T-cell (primary cell): ENCODE results near the gene NDUFS7. TPM values are rescaled to one million over a fixed set of nuclear protein-coding genes. Genes with fewer than 3 reads are reported as not detected.

ENCODE experiments used
- ATAC-seq, 4 experiments: fragments of 200-7000 bp in 3 of 4; fragments of 150-1000 bp in 1 of 4; cut with Tn5 transposase; replicated peaks in 1 of 4; 1 replicate in 3 of 4; 2 replicates in 1 of 4; pipeline ENCODE4 v1.10.0; 2021; ENCODE audit warnings: moderate library complexity in 3 of 4, mild to moderate bottlenecking in 2 of 4, moderate number of reproducible peaks in 1 of 4
- CTCF ChIA-PET, 2 donors: fragments of 300-600 bp; sonication (Branson Sonifier 250); formaldehyde crosslinking; loops; one replicate each; lab custom pipeline; 2022; ENCODE audit warnings: antibody characterized with exemption in 2 of 2; lab: Charles Lee
- POLR2A ChIA-PET, 2 donors: fragments of 300-600 bp; sonication (Branson Sonifier 250); formaldehyde crosslinking; loops; one replicate each; lab custom pipeline; 2022; ENCODE audit warnings: antibody characterized with exemption in 2 of 2; lab: Charles Lee
- DNase-seq, 35 experiments: peaks; one replicate each; pipeline versions ENCODE4 v3.0.0 to v3.0.0-alpha.2; 2013 to 2023
- H3K27ac ChIP-seq: one replicate; pipeline ENCODE4 v1.5.1; 2013; ENCODE audit warnings: low read length
- H3K27me3 ChIP-seq, 2 experiments: replicated peaks in 1 of 2; 1 replicate in 1 of 2; 2 replicates in 1 of 2; pipeline versions ENCODE4 v1.6.1 to v1.7.0; 2013; ENCODE audit warnings: low read length in 1 of 2, mixed read lengths in 1 of 2; ENCODE audit not compliant: control insufficient read depth in 2 of 2, insufficient read depth in 2 of 2; ENCODE audit errors: extremely low read depth in 1 of 2
- H3K36me3 ChIP-seq, 2 donors: 1 replicate in 1 of 2; 2 replicates in 1 of 2; pipeline versions ENCODE4 v1.6.1 to v1.7.0; 2013; ENCODE audit warnings: low read length in 1 of 2; ENCODE audit not compliant: control insufficient read depth in 2 of 2, insufficient read depth in 1 of 2; ENCODE audit errors: extremely low read depth in 1 of 2
- H3K4me1 ChIP-seq, 2 experiments: 1 replicate in 1 of 2; 2 replicates in 1 of 2; pipeline versions ENCODE4 v1.6.1 to v1.7.0; 2013; ENCODE audit warnings: low read length in 2 of 2, mixed read lengths in 1 of 2; ENCODE audit not compliant: insufficient read depth in 2 of 2, control insufficient read depth in 1 of 2; ENCODE audit errors: extremely low read depth in 1 of 2
- H3K4me3 ChIP-seq, 2 donors: 1 replicate in 1 of 2; 2 replicates in 1 of 2; pipeline versions ENCODE4 v1.5.1 to v1.7.0; 2013; ENCODE audit warnings: mild to moderate bottlenecking in 2 of 2, low read length in 1 of 2, moderate library complexity in 1 of 2; ENCODE audit not compliant: control insufficient read depth in 1 of 2; ENCODE audit errors: extremely low read depth in 1 of 2
- H3K9me3 ChIP-seq: 2 replicates; pipeline ENCODE4 v1.7.0; 2013
- H3K27ac Mint-ChIP-seq, 2 donors: one replicate each; pipeline ENCODE4 v1.8.0; 2020 to 2021; ENCODE audit warnings: mild to moderate bottlenecking in 2 of 2, mixed read lengths in 2 of 2
- H3K27me3 Mint-ChIP-seq, 2 donors: one replicate each; pipeline ENCODE4 v1.8.0; 2021 to 2022; ENCODE audit warnings: mixed read lengths in 2 of 2
- H3K36me3 Mint-ChIP-seq: one replicate; pipeline ENCODE4 v1.8.0; 2021; ENCODE audit warnings: mixed read lengths
- H3K4me1 Mint-ChIP-seq, 3 donors: one replicate each; pipeline ENCODE4 v1.8.0; 2020 to 2022; ENCODE audit warnings: mixed read lengths in 3 of 3, mild to moderate bottlenecking in 1 of 3
- H3K4me3 Mint-ChIP-seq, 3 donors: one replicate each; pipeline ENCODE4 v1.8.0; 2020 to 2022; ENCODE audit warnings: mild to moderate bottlenecking in 3 of 3, mixed read lengths in 3 of 3, moderate library complexity in 3 of 3
- H3K9me3 Mint-ChIP-seq, 3 donors: one replicate each; pipeline ENCODE4 v1.8.0; 2020 to 2022; ENCODE audit warnings: mixed read lengths in 3 of 3
- WGBS: methylation state at CpG from one replicate; pipeline ENCODE4 v1.1.5; 2013; ENCODE audit warnings: missing lambda C conversion rate; ENCODE audit not compliant: insufficient coverage; 5-methylcytosine and 5-hydroxymethylcytosine counted together
- total RNA-seq, 35 experiments: library from RNA in 6 of 35; stranded (reverse) in 6 of 35; fragments of 120-200 nt in 1 of 35; gene quantifications; one replicate each; pipeline versions ENCODE4 v1.2.1 to v1.2.4 and lab custom pipeline; 2013 to 2026

Gene NDUFS7
- total RNA-seq, 5 donors from 2014 or later (not counting 1 experiment from before 2014, with no cell fraction given): 50.3 to 85.5 (median 79.6) TPM

DNA sequence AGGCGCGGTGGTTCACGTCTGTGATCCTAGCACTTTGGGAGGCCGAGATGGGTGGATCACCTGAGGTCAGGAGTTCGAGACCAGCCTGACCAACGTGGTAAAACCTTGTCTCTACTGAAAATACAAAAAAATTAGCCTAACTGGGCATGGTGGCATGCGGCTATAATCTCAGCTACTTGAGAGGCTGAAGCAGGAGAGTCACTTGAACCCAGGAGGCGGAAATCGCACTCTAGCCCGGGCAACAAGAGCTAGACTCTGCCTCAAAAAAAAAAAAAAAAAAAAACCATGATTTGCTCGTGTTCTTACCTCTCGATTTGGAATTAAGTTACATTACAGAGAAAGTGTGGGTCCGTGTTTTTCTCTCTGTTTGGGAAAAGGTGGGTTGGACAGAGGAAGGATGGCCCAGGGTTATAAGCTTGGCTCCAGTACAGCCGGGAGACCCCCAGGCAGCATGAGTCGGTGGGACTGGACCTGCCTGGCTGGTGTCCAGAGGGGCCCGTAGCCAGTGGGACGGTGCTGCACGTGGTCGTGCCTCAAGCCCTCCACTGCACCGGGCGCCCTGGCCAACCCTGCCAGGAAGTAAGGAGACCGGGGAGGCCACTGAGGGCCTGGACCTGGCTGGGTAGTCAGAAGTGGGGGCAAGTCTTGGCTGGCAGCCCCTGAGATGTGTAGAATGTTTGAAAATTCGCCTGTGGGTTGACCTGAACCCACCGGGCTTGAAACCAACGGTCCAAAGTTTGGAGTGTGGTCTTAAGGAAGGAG lies 58.2 kb downstream of the NDUFS7 start:
- ChIA-PET POLR2A (interaction anchor here in 1 of 2 donors (0.6 kb wide), 2 partner anchors 481 to 979 kb away, joined by 3 read pairs; no protein-coding TSS in a partner anchor), CTCF (interaction anchor here in 1 of 2 donors (0.6 kb wide), 1 partner anchor 36 kb away, joined by 3 read pairs; no protein-coding TSS in a partner anchor)
- peaks cover 0 to 11% of the 10 kb centered on the region in 2 experiments for H3K27me3 ChIP-seq
- H3K4me1 Mint-ChIP-seq: peaks cover 24 to 52% (median 34%) of the 10 kb centered on the region in 3 donors
- H3K27ac Mint-ChIP-seq: peak overlapping the region in 1 of 2 donors; percentile 16
- 88% methylated on average over 21 of the region's 25 CpGs for WGBS
- peaks cover 28% of the 10 kb centered on the region for H3K36me3 Mint-ChIP-seq
- H3K4me1 ChIP-seq: peaks cover 2 to 57% of the 10 kb centered on the region in 2 experiments
- H3K27ac ChIP-seq: no peak overlapping the region
- H3K4me3 Mint-ChIP-seq: peak overlapping the region in 2 of 3 donors; percentile 97 to 99
- H3K9me3 Mint-ChIP-seq: no peaks in the 10 kb centered on the region
- H3K4me3 ChIP-seq: no peak overlapping the region
- peaks cover 16 to 28% of the 10 kb centered on the region in 2 donors for H3K36me3 ChIP-seq
- DNase-seq (no peak), ATAC-seq (no peak)
- peaks cover 0 to 5% of the 10 kb centered on the region in 2 donors for H3K27me3 Mint-ChIP-seq
- H3K9me3 ChIP-seq: no peaks in the 10 kb centered on the region

Other genes with a start within 250 kb of the NDUFS7 start
- gene SBNO2, start 209.6 kb upstream of the NDUFS7 start, total RNA-seq: 100 to 1,000 TPM in 3 of 5 donors, 10 to 100 TPM in 2; 90.2 to 115 (median 106) TPM
- 100 to 1,000 TPM in 2 of 5 donors, 10 to 100 TPM in 3; 70.2 to 115 (median 99.5) TPM for gene STK11, start 178.1 kb upstream of the NDUFS7 start, total RNA-seq
- gene CBARP, start 145.9 kb upstream of the NDUFS7 start, total RNA-seq: under 1 TPM in 4 of 5 donors, not detected in 1; 0.08 to 0.36 (median 0.23) TPM
- 100 to 1,000 TPM; 117 to 233 (median 155) TPM for gene ATP5F1D, start 142.2 kb upstream of the NDUFS7 start, total RNA-seq
- gene MIDN, start 135.3 kb upstream of the NDUFS7 start, total RNA-seq: 100 to 1,000 TPM in 1 of 5 donors, 10 to 100 TPM in 4; 54.0 to 161 (median 66.9) TPM
- gene CIRBP, start 114.6 kb upstream of the NDUFS7 start, total RNA-seq: 100 to 1,000 TPM; 477 to 682 (median 657) TPM
- 10 to 100 TPM; 42.1 to 69.8 (median 60.4) TPM for gene FAM174C, start 108.4 kb upstream of the NDUFS7 start, total RNA-seq
- gene EFNA2, start 98.0 kb upstream of the NDUFS7 start, total RNA-seq: under 1 TPM in 1 of 5 donors, not detected in 4; 0.38 TPM
- gene GAMT, start 17.6 kb downstream of the NDUFS7 start, total RNA-seq: 10 to 100 TPM; 11.8 to 18.1 (median 13.7) TPM
- gene DAZAP1, start 23.7 kb downstream of the NDUFS7 start, total RNA-seq: 100 to 1,000 TPM; 153 to 170 (median 161) TPM
- 1,000 to 10,000 TPM; 1,731 to 2,353 (median 2,282) TPM for gene RPS15, start 54.5 kb downstream of the NDUFS7 start, total RNA-seq
- gene APC2, start 66.2 kb downstream of the NDUFS7 start, total RNA-seq: under 1 TPM; 0.08 to 0.29 (median 0.13) TPM
- 10 to 100 TPM; 30.8 to 76.2 (median 71.4) TPM for gene C19orf25, start 95.3 kb downstream of the NDUFS7 start, total RNA-seq
- gene PCSK4, start 106.4 kb downstream of the NDUFS7 start, total RNA-seq: 1 to 10 TPM; 5.2 to 9.8 (median 5.6) TPM
- gene REEP6, start 107.3 kb downstream of the NDUFS7 start, total RNA-seq: 1 to 10 TPM; 2.2 to 6.9 (median 5.5) TPM
- gene ADAMTSL5, start 129.1 kb downstream of the NDUFS7 start, total RNA-seq: 1 to 10 TPM; 5.7 to 7.9 (median 6.9) TPM
- gene PLK5, start 140.2 kb downstream of the NDUFS7 start, total RNA-seq: not detected
- gene MEX3D, start 184.4 kb downstream of the NDUFS7 start, total RNA-seq: 1 to 10 TPM; 2.1 to 7.7 (median 6.2) TPM
- gene MBD3, start 209.0 kb downstream of the NDUFS7 start, total RNA-seq: 10 to 100 TPM; 51.8 to 80.3 (median 75.5) TPM
- 100 to 1,000 TPM; 127 to 168 (median 148) TPM for gene UQCR11, start 221.6 kb downstream of the NDUFS7 start, total RNA-seq